Raji (cell line): ENCODE measurements around the gene HSF5.

Experiments
- POLR2A ChIP-seq: IDR thresholded peaks from 2 replicates; pipeline ENCODE4 v1.6.1; 2011; ENCODE audit warnings: low read depth, low read length, control low read depth; ENCODE audit not compliant: insufficient read depth

The HSF5 gene

DNA sequence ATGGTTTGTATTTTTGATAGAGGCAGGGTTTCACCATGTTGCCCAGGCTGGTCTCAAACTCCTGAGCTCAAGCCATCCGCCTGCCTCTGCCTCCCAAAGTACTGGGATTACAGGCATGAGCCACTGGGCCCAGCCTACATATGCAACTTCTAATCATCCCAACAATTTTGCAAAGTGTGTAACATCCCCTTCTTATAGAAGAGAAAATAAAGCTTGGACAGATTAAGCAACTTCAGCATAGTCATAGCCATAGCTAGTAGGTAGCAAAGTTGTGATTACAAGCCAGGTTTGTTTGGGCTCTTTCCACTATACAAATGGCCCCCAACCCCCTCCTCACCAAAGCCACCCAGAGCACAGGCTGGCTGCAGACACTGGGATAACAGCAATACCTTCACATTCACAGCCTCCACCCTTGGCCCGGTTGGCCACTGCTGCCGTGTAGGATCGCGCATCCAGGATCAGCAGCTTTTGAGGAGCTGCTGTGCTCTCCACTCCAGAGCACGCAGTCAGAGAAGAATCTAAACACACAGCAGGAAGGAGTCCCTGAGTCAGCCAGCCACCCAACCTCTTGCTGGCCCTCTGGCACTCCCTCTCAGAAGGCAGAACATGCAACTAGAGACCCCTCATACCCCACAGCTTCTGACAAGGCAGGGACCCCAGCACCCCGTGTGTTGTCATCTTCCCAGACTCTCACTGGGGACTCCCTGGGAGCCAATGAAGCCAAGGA, 18.3 kb upstream of the HSF5 start:
- no peak for TF ChIP-seq POLR2A

DNA sequence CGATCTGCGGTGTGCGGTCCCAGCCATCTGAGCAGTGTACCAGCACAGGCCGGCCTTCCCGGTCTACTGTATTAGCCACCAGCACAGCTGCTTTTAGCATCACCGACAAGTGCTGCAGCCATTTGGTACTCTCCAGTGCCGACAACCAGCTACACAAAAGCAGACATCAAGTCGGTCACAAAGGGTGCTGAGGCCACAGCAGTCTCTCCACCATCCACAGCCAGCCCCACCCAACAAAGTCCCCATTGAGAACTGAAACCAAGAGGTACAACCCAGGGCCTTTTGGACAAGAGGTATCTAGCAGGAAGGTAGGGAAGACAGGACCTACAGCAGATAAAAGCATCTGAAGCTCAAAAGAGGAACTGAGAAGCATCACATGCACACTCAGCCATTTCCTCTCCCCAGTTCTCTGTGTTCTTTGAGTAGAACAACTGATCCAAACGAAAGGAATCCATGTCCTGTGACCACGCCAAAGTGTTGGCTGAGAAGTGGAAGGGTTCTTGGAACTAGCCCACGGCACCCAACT, 16.7 kb upstream of the HSF5 start:
- TF ChIP-seq POLR2A: no peak

DNA sequence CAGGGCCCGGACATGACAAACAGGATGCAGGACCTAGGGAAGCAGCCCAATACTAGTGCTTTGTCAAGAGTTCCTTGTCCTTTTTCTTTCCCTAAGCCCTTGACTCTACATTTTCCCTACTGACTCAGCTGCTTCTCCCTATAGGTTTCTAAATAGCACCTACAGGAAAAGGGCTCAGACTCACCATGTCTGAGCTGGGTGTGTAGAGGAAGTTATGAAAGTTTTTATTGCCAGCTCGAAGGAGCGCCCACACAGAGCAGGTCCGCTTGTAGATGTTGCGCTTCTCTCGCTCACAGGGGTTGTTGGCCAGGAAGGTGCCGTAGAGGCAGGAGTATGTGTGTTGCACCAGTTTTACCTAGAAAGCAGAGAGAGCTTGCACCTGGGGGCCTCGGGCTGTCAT, 15.7 kb upstream of the HSF5 start:
- TF ChIP-seq POLR2A: no peak

DNA sequence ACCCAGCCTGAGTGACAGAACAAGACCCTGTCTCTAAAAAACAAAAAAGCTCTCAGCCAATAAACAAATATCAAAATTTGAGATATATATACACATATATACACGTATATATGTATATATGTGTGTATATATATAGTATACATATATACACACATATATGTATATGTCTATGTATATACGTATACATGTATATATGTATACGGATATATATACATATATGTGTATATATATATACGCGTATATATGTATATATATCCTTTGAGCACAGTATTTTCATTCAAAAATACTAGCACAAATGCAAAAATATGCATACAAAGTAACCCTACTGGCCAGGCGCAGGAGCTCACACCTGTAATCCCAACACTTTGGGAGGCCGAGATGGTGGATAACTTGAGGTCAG, 13.2 kb upstream of the HSF5 start:
- no peak for TF ChIP-seq POLR2A

DNA sequence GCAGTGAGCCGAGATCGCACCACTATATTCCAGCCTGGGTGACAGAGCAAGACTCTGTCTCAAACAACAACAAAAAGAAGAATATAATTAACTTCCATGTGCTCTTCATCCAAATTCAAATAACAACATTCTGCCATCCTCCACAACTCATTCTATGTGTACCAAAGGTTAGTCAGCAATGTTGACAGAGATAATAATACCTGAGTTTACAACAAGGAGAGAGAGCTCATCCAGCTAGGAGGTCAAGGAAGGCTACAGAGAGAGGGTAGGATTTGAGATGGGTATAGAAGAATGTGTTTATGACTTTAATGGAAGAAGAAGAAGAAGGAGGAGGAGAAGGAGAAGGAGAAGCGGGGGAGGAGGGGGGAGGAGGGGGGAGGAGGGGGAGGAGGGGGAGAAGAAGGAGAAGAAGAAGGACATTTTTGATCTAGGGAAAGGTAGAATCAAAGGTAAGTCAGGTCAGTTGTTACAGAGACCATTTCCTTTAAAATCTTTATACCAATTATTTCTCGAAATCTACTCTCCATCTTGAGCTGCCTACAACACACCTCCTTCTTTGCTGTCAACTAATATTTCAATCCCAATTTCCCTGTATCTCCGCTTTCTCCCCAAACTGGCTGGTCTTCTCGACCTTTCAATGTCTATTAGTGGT, 10.1 kb upstream of the HSF5 start:
- TF ChIP-seq POLR2A: no peak

DNA sequence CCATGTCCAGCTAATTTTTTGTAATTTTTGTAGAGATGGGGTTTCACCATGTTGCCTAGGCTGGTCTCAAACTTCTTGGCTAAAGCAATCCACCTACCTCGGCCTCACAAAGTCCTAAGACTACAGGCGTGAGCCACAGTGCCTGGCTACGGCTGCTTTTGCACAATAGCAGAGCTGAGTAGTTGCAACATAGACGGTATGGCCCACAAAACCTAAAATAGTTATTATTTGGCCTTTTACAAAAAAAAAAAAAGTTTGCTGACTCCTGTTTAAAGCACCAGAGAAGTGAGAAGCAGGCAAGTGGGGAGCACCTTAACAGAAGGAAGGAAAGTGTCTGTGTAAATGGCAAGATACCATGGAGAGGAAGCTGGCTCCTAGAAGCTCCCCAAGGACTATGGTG, 5.3 kb upstream of the HSF5 start:
- TF ChIP-seq POLR2A: no peak

DNA sequence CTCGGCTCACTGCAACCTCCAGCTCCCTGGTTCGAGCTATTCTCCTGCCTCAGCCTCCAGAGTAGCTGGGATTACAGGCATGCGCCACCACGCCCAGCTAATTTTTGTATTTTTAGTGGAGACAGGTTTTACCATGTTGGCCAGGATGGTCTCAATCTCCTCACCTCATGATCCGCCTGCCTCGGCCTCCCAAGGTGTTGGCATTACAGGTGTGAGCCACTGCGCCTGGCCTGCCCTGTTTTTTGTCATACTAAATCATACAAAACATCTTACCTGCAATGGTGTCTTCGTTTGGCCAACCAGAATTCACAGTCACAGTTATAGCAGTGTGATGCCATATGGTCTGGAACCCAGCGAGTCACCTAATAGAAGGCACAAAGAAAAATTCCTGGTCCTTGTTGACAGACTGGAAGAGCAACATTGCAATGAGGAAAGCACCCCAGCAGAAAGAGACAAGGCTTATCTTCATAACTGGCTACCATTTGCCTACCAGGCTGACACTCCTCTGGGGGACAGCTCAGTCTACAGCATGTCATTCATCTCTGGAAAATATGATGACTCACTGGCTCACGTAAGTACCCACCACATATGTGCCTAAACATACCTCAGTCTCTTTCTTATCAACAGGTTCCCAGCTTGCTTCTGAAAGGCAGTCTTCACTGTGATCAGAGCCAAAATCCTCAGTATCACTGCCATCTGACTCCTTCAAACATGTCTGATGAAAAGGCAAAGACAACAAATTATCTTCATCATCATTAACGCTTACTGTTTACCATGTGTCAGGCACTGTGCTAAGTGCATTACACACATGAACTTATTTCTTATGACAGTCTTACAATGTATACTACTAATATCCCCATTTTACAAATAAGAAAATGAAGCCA, 4.3 kb upstream of the HSF5 start:
- TF ChIP-seq POLR2A: no peak

DNA sequence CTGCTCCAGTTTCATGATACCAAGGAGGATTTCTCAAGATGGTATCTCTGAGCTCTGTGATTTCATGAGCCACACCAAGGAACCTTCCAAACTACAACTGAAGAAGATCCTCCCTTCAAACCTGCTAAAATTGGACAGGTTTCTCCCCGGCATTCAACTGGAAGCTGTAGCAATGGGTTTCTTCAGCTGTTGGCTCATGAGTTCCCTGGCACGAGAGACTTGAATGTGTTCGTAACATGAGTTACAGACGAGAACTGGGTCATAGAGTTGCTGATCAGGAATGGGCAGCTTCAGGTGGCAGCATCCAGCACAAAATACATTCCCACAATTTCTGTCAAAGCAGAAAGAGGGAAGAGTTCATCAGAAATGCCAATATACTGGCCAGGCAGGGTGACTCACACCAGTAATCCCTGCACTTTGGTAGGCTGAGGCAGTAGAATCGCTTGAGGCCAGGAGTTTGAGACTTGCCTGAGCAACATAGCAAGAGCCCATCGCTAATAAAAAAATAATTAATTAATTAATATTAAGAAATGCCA, 3.4 kb upstream of the HSF5 start:
- TF ChIP-seq POLR2A: no peak

DNA sequence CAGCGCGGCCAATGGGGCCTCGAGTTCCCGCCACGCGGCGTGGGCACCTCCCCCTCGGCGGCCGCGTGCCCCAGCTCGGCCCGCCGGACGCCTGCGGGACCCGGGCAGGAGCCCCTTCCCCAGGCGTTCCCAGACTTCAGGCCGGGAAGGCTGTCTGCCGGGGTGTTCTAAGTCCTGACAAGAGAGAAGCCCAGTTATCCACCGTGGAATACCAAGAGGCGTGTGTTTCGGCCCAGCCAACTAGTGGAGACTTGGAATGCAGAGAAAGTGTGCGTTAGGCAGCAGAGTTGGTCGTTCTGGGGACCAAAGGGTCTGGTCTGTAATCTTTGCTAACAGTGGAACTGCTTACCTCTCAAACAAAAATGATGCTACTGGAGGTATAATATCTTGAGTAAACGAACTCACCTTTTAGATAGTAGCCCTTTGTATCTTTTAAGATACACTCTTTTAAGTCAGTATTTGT, 251 bp upstream of the HSF5 start:
- TF ChIP-seq POLR2A: no peak

DNA sequence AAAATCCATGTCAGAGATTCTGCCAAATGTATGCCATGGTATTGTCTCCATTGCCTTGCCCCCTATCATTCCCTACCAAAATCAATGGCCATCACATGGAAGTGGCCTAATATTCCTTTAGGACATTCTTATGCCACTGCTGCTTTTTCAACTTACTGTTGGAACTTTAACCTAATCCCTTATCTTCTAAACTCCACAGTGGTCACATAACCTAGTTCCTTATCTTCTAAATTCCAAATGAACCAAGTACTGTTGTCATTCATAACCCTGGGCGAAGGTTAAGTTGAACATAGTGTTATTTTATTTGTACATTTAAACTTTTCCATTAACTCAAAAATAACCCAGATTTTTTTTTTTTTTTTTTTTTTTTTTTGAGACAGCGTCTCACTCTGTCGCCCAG, 3.6 kb downstream of the HSF5 start:
- TF ChIP-seq POLR2A: no peak

DNA sequence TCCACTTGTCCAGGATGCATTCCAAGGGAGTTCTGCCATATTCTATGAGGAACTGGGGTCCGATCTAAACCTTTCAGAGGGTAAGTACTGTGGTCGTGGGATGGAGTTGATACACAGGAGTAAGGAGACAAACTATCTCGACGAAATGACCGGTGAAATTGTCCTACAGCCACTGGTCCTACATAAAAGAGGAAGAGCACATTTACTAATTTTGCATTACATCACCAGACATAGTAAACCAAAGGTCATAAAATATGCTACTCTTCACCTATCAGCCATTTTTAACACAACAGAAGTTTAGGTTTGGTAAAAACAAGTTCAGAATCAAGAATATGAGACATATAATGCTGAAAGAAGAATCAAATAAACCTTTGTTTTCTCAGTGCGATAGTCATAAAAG, 8.1 kb downstream of the HSF5 start:
- no peak for TF ChIP-seq POLR2A

DNA sequence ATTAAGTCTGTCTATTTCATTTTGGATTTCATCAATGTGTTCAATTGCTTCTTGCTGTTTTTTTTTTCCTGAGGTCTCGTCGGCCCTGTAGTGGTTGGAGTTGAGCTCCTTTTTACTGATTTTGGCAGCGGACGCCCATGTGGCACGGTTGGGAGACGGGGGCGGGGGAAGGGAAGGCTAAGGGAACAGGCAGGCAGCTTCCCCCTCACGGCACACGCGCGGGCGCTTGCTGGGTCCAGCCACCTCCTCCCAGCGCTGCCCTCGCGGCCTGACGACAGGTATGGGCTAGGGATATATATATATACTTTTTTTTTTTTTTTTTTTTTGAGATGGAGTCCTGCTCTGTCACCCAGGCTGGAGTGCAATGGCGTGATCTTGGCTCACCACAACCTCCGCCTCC, 11.4 kb downstream of the HSF5 start:
- no peak for TF ChIP-seq POLR2A

DNA sequence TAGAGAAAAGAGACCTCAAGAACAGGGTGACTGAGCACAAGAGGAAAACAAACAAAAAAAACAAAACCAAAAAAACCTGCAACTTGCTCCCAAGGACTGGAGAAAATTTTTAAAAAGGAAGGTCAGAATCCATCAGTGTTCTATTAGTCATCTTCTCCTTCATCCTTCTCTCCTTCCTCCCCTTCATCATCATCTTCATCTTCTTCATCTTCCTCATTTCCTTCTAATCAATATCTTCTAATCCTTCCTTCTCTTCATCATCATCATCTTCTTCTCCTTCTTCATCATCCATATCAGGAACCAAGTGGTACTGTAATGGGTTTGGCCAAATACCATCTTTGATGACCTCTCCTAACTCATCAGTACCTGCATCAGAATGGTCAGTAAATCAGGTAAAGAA, 12.2 kb downstream of the HSF5 start:
- TF ChIP-seq POLR2A: no peak

DNA sequence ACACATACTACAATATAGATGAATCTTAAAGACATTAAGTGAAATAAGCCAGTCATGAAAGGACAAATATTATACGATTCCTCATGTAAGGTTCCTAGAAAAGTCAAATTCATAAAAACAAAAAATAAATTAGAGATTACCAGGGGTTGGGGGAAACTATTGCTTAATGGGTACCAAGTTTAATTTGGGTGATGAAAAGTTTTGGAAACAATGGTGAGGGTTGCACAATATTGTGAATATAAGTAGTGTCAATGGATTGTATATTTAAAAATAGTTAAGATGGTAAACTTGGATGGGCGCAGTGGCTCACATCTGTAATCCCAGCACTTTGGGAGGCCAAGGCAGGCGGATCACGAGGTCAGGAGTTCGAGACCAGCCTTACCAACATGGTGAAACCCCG, 17.9 kb downstream of the HSF5 start:
- TF ChIP-seq POLR2A: no peak

DNA sequence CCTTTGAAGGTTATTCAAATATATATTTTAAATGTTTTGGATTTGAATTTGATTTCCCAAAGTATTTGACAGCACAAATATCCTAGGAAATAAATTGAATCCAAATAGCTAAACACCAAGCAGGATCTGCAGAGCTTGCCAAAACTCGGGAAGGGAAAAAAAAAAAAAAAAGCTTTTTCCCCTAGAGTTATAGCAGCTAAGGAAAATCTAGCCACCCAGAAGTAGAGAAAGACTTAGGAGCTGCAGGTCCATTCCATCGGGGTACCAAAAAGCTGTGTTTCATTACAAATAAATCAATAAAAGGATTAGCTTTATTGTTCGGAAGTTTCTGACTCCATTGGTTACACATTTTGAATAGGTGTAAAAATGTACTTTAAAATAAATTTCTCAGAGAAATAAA, 19.3 kb downstream of the HSF5 start:
- no peak for TF ChIP-seq POLR2A
